Stimulated activated CD4-positive, alpha-beta T cell treated with anti-CD3 and anti-CD28 coated beads, Interleukin-1b, Interleukin-23, amount 100 ng/mL, for 1 hour (primary cell): ENCODE measurements around the gene CNTNAP5.

Experiments
- DNase-seq, 2 donors: peaks; one replicate each; pipeline ENCODE4 v3.0.0-alpha.2; 2020; ENCODE audit warnings: low read depth in 2 of 2

CNTNAP5 gene

DNA sequence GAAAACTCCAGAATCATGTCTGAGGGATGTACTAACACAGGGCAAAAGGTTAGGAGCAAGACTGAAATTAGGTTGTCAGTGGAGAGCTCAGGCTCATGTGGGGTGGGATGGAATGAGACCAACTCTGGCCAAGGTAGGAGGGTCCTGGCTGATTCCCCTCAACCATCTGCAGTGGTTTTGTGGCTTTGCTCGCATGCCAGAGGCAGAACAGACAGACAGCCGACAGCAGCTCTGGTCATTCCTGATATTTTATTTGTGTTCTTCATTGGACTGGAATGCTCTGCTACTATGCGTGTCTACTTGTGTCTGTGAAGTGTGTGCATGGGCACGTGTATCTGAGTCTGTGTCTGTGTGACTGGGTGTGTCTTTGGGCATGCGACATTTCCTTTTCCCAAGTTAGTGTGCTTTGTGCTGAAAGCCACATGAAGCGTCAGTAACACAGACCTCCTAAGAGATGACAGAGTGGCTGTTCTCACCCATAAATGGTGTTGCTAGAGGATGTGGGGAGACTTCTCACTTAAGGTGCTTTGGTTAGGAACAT is 239.5 kb downstream of the CNTNAP5 start:
- no peak for DNase-seq

DNA sequence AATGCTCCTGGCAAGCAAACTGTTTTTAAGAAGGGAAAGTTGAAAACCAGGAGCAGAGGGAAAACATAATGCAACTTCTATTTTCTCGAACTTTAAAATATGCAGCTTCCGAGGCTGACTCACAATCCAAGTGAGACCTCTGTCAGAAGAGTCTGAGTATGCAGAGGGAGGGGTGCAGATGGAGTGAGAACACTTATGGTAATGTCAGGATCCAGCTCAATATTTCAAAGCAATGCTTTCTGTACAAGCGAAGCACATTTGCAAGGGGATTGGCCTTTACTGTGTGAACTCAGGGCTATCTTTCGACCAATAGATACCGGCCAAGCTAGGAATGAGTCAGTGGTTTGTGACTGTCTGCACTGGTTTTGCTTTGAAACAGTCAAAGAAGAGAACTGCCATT is 242.7 kb downstream of the CNTNAP5 start:
- no peak for DNase-seq

DNA sequence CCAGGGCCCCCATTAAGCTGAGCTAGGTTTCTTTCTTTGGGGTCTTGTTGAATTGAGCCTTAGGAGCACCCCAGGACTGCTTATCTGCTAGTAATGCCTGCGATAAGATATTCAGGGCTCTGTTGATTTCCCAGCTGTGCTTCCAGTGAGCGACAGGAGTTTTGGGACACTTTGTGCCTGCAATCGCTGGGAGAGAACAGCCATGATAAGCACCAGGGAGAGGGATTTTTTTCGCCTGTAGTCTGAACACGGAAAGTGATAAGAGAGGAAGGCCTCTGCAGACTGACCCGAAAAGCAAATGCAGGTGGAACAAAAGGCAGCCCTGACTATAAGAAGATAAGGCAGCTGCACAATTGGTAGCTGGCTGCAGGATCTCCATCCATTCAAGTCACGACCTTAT is 244.3 kb downstream of the CNTNAP5 start:
- DNase-seq, result no peak

DNA sequence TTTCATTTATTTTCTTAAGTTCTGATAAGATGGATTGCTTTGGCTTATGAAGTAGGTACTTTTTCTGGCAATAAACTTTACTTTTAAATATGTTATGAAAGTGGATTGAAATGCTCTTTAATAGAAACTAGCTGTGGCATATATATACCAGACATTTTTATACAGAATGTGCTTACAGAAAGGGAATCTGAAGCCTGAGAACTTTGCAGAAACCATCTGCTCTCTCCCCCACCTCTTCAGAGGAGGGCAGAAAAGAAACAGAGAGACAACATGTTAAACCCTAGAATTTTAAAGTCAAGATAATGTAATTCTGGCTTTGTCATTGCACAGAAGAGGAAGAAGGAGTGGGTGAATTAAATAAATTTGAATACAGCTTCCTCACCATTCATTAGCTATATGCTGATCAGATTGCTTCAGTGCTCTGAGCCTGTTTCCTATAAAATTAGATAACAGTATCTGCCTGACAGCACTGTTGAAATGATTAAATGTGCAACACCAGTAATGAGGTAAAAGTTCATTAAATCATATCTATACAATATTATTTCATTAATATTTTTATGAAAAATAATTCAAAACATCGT is 247.3 kb downstream of the CNTNAP5 start:
- DNase-seq, result no peak

DNA sequence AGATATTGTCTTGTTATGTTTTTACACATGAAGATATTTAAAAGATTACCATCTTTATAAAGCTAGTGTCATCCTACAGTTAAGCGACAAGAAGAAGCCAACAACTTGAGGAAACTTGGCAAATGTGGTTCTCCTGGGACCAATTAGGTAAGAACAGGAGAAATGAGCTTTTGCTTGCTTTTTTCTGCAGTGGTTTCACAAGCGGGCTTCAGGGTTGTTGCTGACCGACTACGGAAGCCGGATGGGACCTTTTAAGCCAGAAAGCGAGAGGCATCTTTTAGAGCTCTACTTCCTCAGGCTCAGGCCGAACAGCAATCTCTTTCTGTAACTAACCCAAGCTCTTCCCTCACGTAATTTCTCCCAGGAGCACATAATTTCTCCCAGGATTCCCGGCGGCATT is 256.5 kb downstream of the CNTNAP5 start:
- DNase-seq, result no peak

DNA sequence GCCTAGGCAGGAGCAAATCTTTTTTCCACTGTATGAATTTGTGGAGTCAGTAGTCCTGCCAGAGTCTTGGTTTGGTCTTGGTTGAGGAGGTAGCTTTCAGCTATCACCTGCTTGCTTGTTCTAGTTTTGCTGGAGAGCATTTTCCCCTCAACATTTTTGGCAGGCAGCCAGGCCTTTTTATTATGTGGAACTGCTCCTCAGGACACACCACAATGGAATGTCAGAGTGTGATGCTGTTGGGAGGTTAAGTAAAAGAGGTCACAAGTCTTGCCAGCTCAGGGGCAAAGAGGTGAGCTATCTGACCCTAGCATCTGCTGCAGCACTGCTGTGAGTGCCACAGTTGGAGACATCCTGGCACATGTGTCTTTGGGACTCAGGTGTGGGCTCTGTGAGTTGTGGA is 258.0 kb downstream of the CNTNAP5 start:
- DNase-seq, result no peak

DNA sequence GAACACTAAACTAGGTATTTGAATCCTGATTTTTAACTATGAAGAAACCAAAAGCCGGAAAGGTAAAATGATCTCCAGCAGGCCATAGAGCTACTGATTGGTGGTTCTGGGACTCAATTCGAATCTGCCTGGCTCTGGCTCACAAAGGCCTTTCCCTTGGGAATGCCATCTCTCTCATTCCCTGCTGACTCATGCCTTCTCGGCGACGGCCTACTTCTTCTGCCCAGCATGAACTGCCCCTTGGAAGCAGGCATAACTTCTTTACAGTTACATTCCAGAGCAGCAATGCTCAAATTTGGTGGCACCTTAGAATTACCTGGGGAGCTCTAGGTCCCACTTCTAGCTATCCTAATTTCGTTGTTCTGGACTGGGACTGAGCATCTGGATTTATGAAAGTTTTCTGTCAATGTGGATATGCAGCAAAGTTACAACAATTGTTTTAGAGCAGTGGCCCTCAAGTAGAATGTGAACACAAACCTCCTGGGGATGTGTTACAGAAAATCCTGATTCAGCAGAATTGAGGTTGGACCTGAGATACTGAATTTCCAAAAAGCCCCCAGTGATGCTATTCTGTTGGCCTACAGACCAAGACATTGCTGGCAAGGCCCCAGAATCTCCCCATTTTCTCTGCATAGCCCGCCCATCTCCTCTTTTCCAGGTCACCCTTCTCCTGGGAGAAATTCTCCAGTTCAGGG is 261.1 kb downstream of the CNTNAP5 start:
- DNase-seq, result no peak

DNA sequence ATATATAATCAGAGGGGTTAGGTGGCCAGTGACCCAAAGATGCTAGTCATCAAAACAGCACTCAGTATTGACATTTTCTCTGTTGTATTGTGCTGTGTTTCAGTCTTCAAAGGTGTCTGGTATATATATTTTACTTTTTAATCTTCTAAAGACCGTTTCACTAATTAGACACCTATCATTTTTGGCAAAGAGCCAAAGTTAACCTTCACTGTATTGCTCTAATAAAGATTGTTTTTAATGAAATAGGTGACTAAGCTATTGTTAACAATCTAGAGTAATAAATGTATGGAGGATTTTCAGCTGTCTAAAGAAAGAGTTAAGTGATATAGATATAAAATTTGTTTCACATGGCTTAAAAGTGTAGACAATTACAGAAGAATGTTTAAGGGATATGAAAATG is 264.0 kb downstream of the CNTNAP5 start:
- no peak for DNase-seq

DNA sequence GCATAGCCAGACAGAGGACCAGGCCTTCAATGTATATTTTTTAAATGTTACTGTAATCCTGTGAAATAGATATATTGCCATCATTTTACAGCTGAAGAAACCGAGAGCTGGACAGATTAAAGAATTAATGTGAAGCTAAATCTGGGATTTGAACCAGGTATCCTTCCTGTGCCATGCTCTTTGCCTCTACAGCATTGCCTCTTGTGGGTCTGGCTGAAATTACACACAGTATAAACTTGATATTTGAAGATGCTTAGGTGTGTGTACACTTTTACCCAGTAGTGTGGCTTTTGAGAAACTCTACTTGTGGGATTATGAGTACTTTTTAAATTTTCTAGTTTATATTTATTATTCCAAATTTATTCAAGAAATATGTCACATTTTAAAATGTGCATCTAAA is 264.5 kb downstream of the CNTNAP5 start:
- DNase-seq, result no peak

DNA sequence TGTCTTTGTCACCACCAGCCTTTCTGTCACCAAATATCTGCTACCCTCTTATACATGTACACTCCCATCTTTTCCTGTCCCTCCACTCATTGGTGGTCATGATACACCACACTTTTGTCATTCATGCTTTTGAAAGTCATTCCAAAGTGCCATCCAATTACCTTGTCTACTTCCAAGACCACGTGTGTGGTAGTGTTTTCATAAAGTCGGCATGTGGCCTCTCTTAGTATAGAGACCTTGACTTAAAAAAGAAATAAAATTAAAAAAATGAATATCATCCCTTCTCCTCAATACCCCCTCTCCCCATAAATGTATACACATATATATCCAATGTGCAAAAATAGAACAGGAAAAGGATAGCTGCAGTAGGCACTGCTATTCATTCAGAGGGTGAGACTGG is 271.4 kb downstream of the CNTNAP5 start:
- no peak for DNase-seq

DNA sequence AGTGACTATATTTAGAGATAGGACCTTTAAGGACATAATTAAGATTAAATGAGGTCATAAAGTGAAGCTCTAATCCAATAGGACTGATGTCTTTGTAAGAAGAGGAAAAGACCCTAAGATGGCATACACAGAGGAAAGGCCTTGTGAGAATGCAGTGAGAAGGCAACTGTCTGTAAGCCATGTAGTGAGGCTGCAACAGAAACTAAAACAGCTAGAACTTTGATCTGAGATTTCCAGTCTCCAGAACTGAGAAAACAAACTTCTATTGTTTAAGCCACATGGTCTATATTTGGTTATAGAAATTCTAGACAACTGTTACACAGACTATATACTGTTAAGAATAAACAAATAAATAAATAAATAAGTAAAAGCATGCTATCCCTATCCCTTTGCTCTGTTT is 276.8 kb downstream of the CNTNAP5 start:
- DNase-seq, result no peak

DNA sequence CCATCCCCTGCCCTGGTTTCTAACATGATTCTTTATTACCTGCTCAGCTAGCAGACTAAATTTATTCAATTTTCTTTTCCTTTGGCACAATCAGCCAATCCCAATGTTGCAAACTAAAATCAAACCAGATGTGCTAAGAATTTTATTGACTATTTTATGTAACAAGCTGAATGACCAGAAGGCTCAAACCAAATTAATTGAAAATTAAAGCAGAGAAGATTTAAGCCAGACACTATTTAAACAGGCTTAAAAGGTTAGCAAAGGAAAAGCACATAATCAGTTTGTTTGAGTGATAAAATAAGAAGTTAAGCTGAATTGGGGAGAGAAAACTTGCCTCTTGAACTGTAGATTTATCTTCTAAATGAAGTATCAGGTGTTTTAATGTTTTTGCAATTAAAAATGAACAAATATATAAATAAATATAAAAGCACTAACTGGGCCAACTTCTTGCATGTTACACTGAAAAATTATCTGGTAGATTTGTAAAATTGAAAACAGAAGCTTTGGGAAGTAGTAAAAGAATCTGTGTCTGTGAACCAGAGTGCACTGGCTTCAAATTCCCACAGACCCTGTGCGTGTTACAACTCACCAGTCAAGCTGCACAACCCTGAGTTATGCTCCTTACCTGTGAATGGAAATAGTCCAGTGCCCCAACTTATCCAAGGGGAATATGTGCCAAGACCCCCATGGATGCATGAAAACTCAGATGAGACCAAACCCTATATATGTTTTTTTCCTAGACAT is 283.4 kb downstream of the CNTNAP5 start:
- no peak for DNase-seq

DNA sequence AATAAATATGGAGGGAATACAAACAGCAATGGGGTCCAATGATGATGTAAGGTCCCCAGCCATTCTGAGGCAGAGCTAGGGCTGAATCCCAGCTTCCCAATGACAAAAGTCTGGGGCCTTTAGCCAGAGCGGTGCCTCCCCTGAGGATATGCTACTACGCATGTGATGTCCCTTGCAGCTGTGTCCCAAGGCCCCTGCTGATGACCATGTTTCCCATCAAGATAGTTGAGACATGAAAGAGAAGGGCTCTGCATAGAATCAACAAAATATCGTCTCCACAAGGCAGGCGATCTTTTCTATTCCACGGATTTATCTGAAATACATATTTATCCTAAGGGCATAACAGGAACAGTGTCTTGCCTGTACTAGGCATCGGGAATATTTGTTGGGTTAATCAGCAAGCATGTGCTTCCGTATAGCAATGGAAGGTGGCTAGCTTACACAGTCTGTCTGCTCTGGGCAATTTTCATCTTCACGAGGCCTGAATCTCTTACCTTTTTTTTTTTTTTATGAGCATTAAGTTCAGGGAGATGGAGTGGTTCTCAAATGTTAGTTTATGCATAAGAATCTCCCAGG is 284.6 kb downstream of the CNTNAP5 start:
- DNase-seq, result no peak

DNA sequence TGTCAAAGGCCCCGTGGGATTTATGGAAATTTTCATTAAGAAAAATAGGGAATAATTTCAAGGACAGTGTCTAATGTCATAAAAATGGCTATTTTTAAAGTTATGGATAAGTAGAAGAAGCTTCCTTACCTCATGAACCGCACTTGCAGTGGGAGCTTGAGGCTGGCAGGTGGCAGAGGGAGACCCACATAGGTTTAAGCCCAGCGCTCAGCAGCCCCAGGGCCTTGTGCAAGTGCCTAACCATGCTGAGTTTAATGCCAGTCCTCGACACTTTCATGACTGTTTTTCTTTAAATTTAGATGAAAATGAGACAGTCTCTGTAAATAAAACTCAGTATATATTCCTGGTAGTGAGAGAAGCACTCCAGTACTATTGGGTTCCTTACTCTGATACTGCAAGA is 285.6 kb downstream of the CNTNAP5 start:
- no peak for DNase-seq

DNA sequence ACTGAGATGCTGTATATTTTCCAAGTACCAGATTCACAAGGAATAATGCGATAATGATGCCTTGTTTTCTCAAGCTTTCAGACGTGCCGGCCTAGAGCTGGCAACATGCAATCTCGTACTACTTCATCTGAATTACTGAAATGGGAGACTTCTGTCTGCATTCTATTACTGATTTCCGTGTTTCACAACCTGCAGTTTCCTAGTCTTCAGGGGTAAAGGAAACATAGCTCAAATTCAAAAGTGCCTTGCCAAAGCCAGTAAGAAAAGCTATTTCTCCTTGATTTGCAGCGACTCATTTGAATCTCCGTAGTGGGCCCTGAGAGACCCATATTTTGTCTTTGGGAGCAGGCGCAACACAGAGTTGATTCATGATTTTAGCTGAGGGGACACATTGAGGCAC is 289.0 kb downstream of the CNTNAP5 start:
- no peak for DNase-seq

DNA sequence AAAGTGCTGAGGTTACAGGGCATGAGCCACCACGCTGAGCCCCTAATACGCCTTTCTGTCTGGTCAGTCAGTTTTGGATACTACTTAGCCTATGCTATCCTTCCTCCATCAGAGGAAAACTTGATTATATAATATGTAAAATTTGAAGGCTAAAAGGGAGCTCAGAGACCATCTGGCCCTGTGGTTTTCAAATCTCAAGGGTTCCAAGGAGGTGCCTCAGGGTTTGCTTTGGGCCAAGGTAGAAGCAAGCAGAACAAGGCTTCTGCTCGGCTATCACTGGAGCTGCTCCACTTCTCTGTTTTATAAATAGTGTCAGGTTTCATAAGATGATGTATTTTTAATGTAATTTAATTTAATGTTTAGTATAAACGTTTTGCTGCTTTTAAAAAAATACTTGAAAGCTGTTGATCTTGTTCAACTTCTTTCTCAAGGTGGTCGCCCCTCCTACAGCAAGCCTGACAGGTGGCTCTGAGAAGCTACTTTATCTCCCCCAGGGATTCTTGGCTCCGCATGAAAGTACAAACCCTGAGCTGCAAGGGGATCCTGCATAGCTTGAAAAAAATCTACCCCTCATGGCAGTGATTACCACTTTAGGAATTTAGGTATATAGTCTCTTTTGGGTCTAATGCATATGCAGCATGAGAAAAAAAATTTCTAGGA is 290.3 kb downstream of the CNTNAP5 start:
- no peak for DNase-seq

DNA sequence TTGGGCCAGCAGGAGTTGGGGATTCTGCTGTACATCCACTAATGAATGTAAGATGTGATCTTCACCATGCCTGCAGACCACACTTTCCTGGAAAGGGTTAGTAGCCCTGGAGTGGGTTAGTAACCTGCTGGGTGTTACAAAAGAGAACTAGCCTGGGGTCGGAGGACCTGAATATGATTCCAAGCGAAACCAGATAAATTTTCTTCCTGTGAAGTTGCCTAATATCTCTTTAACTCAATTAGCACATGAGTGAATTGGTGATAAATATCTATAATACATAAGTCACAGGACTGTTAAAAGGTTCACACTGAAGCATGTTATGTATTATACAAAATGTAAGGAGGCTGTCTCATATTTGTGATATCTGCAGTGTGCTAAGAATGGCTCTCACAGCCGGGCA is 291.0 kb downstream of the CNTNAP5 start:
- no peak for DNase-seq

DNA sequence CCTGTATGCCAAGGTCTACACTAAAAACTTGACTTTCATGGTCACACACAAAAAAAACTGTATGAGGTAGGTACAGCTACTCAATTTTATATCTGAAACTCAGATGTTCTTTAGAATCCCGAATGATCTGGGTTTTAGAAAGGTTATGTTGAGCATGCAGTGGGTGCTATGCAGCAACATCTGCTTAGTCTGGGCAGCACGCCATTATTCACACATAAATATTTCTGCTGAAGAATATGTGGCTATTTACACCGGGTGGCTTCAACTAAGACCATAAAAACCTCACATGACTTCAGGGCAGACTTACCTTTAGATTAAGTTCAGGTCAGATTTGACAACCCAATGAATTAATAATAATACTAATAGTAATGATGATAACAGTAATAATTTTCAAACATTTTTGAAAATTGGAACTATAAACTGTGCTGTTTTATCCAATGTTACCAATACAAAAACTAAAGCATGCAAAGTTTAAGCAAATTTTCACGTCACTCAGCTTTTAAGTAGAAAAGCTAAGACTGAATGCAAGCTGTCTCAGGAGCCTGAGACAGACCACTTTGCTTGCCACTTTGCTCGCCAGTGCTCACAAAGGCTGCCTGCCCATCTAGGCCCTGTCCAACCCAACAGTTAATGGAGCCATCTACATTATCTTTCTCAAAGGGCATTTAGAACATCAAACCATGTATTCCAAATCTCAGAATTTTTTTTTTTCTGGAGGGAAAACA is 292.0 kb downstream of the CNTNAP5 start:
- no peak for DNase-seq

DNA sequence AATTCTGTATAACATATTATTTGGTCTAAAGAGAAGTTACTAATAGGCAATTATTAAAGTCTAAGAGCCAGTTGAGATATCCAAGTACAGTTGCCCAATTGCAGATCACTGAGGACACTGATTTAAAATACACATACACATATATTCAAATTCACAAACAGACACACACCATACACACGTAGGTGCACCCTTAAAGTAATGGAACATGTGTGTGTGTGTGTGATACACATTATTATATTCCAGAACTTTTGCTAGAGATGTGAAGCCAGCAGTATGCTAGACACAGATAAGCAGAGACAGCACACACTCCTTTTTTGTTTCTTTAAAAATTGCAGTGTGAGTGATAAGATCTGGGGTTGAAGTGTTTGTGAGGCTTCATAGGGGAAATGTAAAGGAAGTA is 292.5 kb downstream of the CNTNAP5 start:
- DNase-seq, result no peak

DNA sequence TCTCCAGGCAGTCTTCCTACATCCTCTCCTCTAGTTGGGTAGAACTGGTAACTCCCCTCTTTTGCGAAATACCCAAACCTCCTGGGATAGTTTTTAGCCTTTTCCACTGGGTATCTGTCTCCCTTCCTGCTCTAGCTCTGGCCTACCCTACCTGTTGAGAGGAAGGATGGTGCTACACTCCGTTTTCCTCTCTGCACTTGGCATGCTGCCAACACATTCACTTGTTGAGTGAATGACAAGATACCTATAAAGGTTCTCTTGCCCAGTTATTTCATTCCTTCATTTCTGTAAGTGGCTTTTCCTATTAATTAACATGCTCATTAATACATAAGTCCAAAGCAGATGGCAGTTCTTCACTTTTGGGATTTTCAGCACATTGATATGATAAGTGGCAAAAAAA is 293.8 kb downstream of the CNTNAP5 start:
- no peak for DNase-seq

DNA sequence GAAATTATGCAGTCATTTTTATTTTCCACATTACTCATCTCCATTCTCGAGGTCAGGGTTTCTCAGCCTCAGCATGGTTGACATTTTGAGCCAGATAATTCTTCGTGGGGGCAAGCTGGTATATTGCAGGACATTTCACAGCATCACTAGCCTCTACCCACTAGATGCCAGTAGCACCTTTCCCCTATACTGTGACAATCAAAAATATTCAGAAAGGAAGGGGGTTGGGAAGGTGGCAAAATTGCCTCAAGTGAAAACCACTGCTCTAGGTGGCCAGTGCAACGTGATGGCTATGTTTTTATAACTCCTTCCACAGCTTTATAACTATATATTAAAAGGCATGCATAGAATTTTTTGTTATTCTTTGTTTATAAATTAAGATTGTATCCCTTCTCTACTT is 294.5 kb downstream of the CNTNAP5 start:
- no peak for DNase-seq
